Ovary (tissue), 9 donors: ENCODE data around the gene CLDN7. TPM values are rescaled to one million over a fixed set of nuclear protein-coding genes. Genes with fewer than 3 reads are reported as not detected.

Experiments used
- DNase-seq, 5 donors: peaks; one replicate each; pipeline ENCODE4 v3.0.0-alpha.2; 2019 to 2020
- H3K27ac ChIP-seq, 2 donors: fragments of 200-600 bp; one replicate each; pipeline versions ENCODE4 v1.5.1 to v1.8.0; 2019 to 2022
- H3K27me3 ChIP-seq: fragments of 200-600 bp; one replicate; pipeline ENCODE4 v1.8.0; 2022
- H3K36me3 ChIP-seq: fragments of 200-600 bp; sonication (generic); one replicate; pipeline ENCODE4 v1.5.1; 2019
- H3K4me1 ChIP-seq: one replicate; pipeline ENCODE4 v1.8.1; 2013; ENCODE audit warnings: mild to moderate bottlenecking, moderate library complexity; ENCODE audit not compliant: insufficient read depth
- H3K4me3 ChIP-seq: fragments of 200-600 bp; sonication (generic); one replicate; pipeline ENCODE4 v1.5.1; 2017
- H3K9me3 ChIP-seq, 2 donors: fragments of 200-600 bp in 1 of 2; sonication (generic) in 1 of 2; one replicate each; pipeline versions ENCODE4 v1.5.1 to v1.8.1; 2013 to 2019; ENCODE audit warnings: mild to moderate bottlenecking in 1 of 2, moderate library complexity in 1 of 2
- EP300 ChIP-seq: sonication (generic); formaldehyde crosslinking; IDR thresholded peaks from one replicate; pipeline ENCODE4 v1.6.1; 2017; ENCODE audit warnings: antibody characterized with exemption
- POLR2A ChIP-seq: fragments of 450-650 bp; IDR thresholded peaks from one replicate; pipeline ENCODE4 v1.6.1; 2017; ENCODE audit warnings: antibody characterized with exemption, mild to moderate bottlenecking, moderate library complexity
- WGBS, 3 donors: extraction: QIAGEN DNeasy Blood & Tissue Kit in 1 of 3; methylation state at CpG; one replicate each; pipeline versions ENCODE4 v1.1.5 to v1.1.7; 2013 to 2017; 5-methylcytosine and 5-hydroxymethylcytosine counted together
- intact Hi-C, 4 donors: fragments of 100-400 bp; cut with DNase I; formaldehyde crosslinking; loops; one replicate each; pipeline versions ENCODE4 v1.11.0 to v1.15.1; 2022 to 2023
- polyA plus RNA-seq, 2 donors: library from polyadenylated mRNA; stranded (reverse); fragments of 200-250 nt in 1 of 2; fragments of 350-450 nt in 1 of 2; fragmentation: Illumina TruSeq in 1 of 2; extraction: RNeasy Lipid Tissue Mini Kit (QIAGEN cat#74804) in 1 of 2; gene quantifications; one replicate each; pipeline ENCODE4 v1.2.3, GENCODE V29; 2013 to 2014
- total RNA-seq, 7 donors: library from RNA; depleted of rRNA in 2 of 7; stranded (reverse); fragments of >200 nt in 2 of 7; fragmentation: NEBNext Ultra II Directional in 3 of 7; extraction: Animal tissue kit (Norgen Biotek cat#: 25700) in 3 of 7; gene quantifications; one replicate each; pipeline versions ENCODE4 v1.1.0 to v1.2.4, GENCODE V29; 2016 to 2023
- TF ChIP-seq, protein P1 (sequence below), 3 donors: fragments of 450-650 bp in 2 of 3; fragments of 200-600 bp in 1 of 3; IDR thresholded peaks; one replicate each; pipeline versions ENCODE4 v1.5.1 to v1.8.0; 2016 to 2022; ENCODE audit warnings: antibody characterized with exemption in 3 of 3, mild to moderate bottlenecking in 1 of 3
- donor health status: DM: no; HTN: no; CAD: no; lungs with moderate emphysema.
- donor health status: DM: no; HTN: no; CAD: no.
- donor health status: Bipolar disorder and iron deficiency.
- donor health status: DM: yes; HTN: yes; CAD: no.
- donor health status: DM: no; HTN: no; CAD: no.
- donor health status: DM: yes; HTN: yes; CAD: no.

Gene CLDN7
- total and polyA plus RNA-seq, 9 donors: 0.27 to 102 (median 4.7) TPM; not detected in 1

DNA sequence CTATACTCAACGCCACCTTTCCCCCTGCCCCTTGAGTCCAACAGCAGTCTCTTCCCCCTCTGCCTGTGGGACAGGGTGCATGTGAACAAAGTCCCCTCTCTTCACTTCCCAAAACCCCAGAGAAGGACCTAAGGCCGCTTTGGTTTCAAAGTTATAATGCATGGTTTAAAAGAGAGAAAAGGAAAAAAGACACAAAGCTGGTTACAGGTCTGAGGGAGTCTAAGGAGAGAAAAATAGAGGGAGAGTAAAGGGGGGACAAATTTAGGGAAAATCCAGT, 18.9 kb downstream of the CLDN7 start:
- DNase-seq: no peak
- Histone ChIP-seq H3K36me3 (no peaks in the 10 kb centered on the region), H3K4me3 (peak overlapping the region; percentile 86), H3K27ac (peak overlapping the region; percentile 91 to 98), H3K9me3 (no peaks in the 10 kb centered on the region), H3K4me1 (peaks cover 6% of the 10 kb centered on the region), H3K27me3 (no peaks in the 10 kb centered on the region)
- intact Hi-C loops: no loop called here
- WGBS, 3 donors: 26 to 36% (median 29%) methylated on average over 2 of the region's 2 CpGs
- TF ChIP-seq EP300: no peak
- TF ChIP-seq POLR2A: no peak
- TF ChIP-seq, protein P1, sequence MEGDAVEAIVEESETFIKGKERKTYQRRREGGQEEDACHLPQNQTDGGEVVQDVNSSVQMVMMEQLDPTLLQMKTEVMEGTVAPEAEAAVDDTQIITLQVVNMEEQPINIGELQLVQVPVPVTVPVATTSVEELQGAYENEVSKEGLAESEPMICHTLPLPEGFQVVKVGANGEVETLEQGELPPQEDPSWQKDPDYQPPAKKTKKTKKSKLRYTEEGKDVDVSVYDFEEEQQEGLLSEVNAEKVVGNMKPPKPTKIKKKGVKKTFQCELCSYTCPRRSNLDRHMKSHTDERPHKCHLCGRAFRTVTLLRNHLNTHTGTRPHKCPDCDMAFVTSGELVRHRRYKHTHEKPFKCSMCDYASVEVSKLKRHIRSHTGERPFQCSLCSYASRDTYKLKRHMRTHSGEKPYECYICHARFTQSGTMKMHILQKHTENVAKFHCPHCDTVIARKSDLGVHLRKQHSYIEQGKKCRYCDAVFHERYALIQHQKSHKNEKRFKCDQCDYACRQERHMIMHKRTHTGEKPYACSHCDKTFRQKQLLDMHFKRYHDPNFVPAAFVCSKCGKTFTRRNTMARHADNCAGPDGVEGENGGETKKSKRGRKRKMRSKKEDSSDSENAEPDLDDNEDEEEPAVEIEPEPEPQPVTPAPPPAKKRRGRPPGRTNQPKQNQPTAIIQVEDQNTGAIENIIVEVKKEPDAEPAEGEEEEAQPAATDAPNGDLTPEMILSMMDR (IDR thresholded peaks at IDR 0.05): no peak

DNA sequence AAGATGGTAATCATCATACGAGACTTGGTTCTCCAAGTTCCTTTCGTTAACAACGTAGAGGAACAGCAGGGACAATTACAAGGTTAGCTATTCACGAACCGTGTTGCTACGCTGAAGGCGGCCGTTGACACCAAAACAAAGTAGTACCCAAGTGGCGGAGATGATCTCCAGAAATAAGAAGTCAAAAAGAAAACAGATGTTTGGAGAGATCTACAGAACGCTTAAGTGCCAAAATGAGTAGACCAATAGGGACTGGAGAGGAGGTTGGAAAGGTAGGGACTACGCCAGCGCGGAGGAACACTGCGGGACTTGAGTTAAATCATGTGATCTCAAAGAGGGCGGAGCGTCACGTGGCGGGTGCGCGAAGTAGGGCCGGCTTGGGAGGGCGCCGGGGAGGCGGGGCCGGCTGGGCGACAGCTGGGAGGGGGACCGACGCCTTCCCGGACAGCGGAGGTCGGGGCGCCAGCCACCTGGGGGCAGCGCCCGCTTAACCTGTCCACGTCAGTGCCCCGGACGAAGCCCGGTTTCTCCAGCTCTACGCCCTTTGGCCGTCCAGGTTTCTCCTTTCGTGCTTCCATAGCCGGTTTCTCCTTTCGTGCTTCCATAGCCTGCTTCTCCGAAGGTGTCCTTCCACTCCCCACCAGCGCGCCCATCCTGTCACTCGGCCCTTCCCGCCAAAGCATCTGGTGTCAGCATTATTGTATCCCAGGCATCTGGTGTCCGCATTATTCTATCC, 19.4 kb downstream of the CLDN7 start:
- no peaks in the 10 kb centered on the region for H3K27me3 ChIP-seq
- intact Hi-C loops: no loop called here
- H3K4me3 ChIP-seq: peak overlapping the region; percentile 86
- 0 to 1% (median 1%) methylated on average over 49 of the region's 49 CpGs for WGBS, 3 donors
- peaks cover 6% of the 10 kb centered on the region for H3K4me1 ChIP-seq
- H3K36me3 ChIP-seq: no peaks in the 10 kb centered on the region
- DNase-seq: peak; percentile 97 to 98 (median 97)
- no peaks in the 10 kb centered on the region for H3K9me3 ChIP-seq
- TF ChIP-seq POLR2A (peak; percentile 50), EP300 (peak; percentile 89)
- TF ChIP-seq, protein P1 (IDR thresholded peaks at IDR 0.05): peak in 1 of 3 donors; percentile 23
- peak overlapping the region; percentile 91 to 98 for H3K27ac ChIP-seq

DNA sequence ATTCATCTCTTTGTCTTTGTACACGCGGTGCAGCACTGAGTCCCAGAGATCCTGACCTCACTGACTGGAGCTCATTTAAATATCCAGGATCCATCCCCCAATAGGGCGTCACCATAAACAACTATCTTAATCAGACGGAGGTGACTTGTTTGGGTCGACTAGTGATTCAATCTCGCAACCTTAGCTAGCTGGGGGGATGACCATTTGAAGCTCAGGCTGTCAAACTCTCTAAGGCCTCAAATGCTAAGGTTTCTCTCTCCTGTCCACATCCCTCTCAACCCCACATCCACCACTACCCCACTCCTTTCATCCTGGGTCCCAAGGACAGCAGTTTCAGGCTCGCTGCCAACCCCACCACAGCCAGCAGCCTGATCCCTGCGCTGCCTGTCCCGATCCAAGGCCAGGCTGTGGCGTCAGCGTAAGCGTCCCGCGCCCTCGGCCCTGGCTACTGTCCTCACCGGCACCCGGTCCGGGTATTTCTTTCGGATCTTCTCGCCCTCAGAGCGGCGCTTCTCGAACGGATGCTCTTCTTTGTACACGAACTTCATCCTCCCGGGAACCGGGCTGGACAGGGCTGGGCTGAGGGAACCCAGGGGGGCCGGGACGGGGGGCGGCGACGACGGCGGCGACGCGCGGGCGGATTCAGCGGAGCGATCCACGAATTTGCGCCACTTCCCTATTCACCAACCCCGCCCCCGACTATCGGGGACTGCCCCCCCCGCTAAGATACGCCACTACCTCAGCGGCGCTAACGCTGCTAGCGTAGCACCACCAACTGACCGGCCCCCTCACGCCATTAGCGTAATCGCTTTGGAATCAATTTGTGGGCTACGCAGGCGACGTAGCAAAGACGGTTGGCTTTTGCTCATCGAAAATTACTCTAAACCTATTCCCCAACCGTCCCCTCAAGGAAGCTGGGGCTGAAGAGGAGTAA, 20.2 kb downstream of the CLDN7 start, which contains the start of gene GABARAP:
GABARAP (minus strand) TSS at position 667 of the 934 bp plus-strand sequence; CDS start at position 548, 119 bp downstream.
- Histone ChIP-seq H3K27me3 (no peaks in the 10 kb centered on the region), H3K4me1 (peaks cover 7% of the 10 kb centered on the region), H3K27ac (peak within 1 kb of the TSS; percentile 91 to 98), H3K9me3 (no peaks in the 10 kb centered on the region), H3K36me3 (no peaks in the 10 kb centered on the region), H3K4me3 (peak within 1 kb of the TSS; percentile 86)
- TF ChIP-seq POLR2A: peak; percentile 82
- TF ChIP-seq, protein P1 (IDR thresholded peaks at IDR 0.05): no peak
- TF ChIP-seq EP300: no peak
- intact Hi-C loops: no loop called here
- 0 to 1% (median 0%) methylated on average over 56 to 62 of the region's 62 CpGs for WGBS, 3 donors
- peak; percentile 94 to 98 (median 97) for DNase-seq

DNA sequence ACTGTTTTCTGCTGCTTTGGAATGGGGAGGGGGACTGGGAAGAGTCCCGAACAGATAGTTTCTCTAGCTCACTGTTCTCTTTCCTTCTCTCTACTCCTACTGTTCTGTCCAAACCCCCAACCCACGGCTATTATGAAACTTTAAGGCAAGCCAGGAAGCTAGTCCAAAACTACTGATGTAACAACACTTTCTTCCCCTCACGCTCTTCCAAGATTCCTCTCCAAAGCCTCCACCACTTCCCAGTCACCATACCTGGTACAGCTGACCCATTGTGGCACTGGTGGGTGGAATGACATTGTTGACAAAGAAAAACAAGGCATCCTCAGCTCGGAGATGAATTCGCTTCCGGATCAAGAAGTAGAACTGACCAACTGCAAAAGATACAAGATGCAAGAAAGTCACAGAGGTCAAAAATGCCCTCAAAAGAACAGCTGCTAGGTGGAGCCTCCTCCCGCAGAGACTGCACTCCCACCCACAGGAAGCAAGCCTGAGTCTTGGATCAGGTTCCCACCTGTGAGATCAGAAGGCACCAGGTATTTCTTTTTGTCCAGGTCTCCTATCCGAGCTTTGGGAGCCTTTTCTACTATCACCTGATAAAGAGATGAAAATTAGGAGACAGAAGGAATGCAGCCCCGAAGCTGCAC, 21.1 kb downstream of the CLDN7 start:
- intact Hi-C loops: no loop called here
- 24 to 26% (median 24%) methylated on average over 9 of the region's 9 CpGs for WGBS, 3 donors
- no peaks in the 10 kb centered on the region for H3K27me3 ChIP-seq
- DNase-seq: no peak
- peak overlapping the region; percentile 86 for H3K4me3 ChIP-seq
- H3K36me3 ChIP-seq: no peaks in the 10 kb centered on the region
- peak overlapping the region; percentile 91 to 98 for H3K27ac ChIP-seq
- no peaks in the 10 kb centered on the region for H3K9me3 ChIP-seq
- no peak for TF ChIP-seq POLR2A
- peaks cover 7% of the 10 kb centered on the region for H3K4me1 ChIP-seq
